Large intestine (tissue), 3 donors: Measurements from ENCODE around the gene DERL3. TPM values are rescaled to one million over a fixed set of nuclear protein-coding genes. Genes with fewer than 3 reads are reported as not detected.
A peak's percentile ranks its signal among the peaks of the same experiment; 100 is the strongest.
"Not testable (repeated sequence)": the region's sequence is repeated elsewhere in the genome, so short reads cannot be mapped to it uniquely, and the experiment has no call there.

Source experiments
- DNase-seq, 2 donors: peaks; one replicate each; pipeline versions ENCODE4 v3.0.0 to v3.0.0-alpha.2; 2013
- H3K27ac ChIP-seq: one replicate; pipeline ENCODE4 v1.5.1; 2013; ENCODE audit warnings: low read length
- H3K27me3 ChIP-seq: 2 replicates; pipeline ENCODE4 v1.6.1; 2013; ENCODE audit warnings: low read length; ENCODE audit not compliant: control insufficient read depth, insufficient read depth
- H3K36me3 ChIP-seq: 2 replicates; pipeline ENCODE4 v1.6.1; 2013; ENCODE audit warnings: low read length; ENCODE audit not compliant: control insufficient read depth, insufficient read depth
- H3K4me1 ChIP-seq: one replicate; pipeline ENCODE4 v1.6.1; 2013; ENCODE audit warnings: low read length; ENCODE audit not compliant: control insufficient read depth, insufficient read depth
- H3K4me3 ChIP-seq: one replicate; pipeline ENCODE4 v1.5.1; 2013; ENCODE audit warnings: low read length
- H3K9me3 ChIP-seq: one replicate; pipeline ENCODE4 v1.6.1; 2013; ENCODE audit warnings: mild to moderate bottlenecking, low read depth, low read length, moderate library complexity; ENCODE audit not compliant: control insufficient read depth
- WGBS: methylation state at CpG from one replicate; pipeline ENCODE4 v1.1.5; 2013; ENCODE audit warnings: low lambda C conversion rate; ENCODE audit not compliant: insufficient coverage; 5-methylcytosine and 5-hydroxymethylcytosine counted together
- polyA plus RNA-seq: library from polyadenylated mRNA; unstranded; fragments of 120-200 nt; gene quantifications from one replicate; pipeline ENCODE4 v1.2.1, GENCODE V29; 2013

DERL3 gene
- polyA plus RNA-seq, 1 donor, result 4.8 TPM

GRCh38 chr22:23862103-23862502 lies 23.3 kb upstream of the DERL3 start:
- H3K27ac ChIP-seq, result no peak overlapping the region
- H3K9me3 ChIP-seq, result no peaks in the 10 kb centered on the region
- DNase-seq, result peak in 1 of 2 donors; percentile 44
- H3K27me3 ChIP-seq, result no peaks in the 10 kb centered on the region
- WGBS, result no CpG with 5 or more reads among the region's 3 CpGs
- peaks cover 2% of the 10 kb centered on the region for H3K36me3 ChIP-seq
- H3K4me3 ChIP-seq, result no peak overlapping the region
- H3K4me1 ChIP-seq, result peaks cover 6% of the 10 kb centered on the region

- no CpG with 5 or more reads among the region's 8 CpGs for WGBS
- DNase-seq, result not testable (repeated sequence)
Observed at GRCh38 chr22:23860187-23860586, 21.4 kb upstream of the DERL3 start.

GRCh38 chr22:23859201-23859600 lies 20.4 kb upstream of the DERL3 start:
- H3K36me3 ChIP-seq, result peaks cover 2% of the 10 kb centered on the region
- H3K9me3 ChIP-seq, result no peaks in the 10 kb centered on the region
- no peak overlapping the region for H3K4me3 ChIP-seq
- H3K27me3 ChIP-seq, result no peaks in the 10 kb centered on the region
- WGBS, result no CpG with 5 or more reads among the region's 4 CpGs
- DNase-seq, result no peak
- H3K4me1 ChIP-seq, result peaks cover 11% of the 10 kb centered on the region
- H3K27ac ChIP-seq, result no peak overlapping the region

More at GRCh38 chr22:23860187-23860586, 21.4 kb upstream of the DERL3 start:
- not testable (repeated sequence) for H3K36me3 ChIP-seq, H3K9me3 ChIP-seq, H3K4me3 ChIP-seq, H3K27ac ChIP-seq, H3K27me3 ChIP-seq
- H3K4me1 ChIP-seq, result peaks cover 11% of the 10 kb centered on the region

- no peak overlapping the region for H3K27ac ChIP-seq
- peaks cover 2% of the 10 kb centered on the region for H3K36me3 ChIP-seq
- no peaks in the 10 kb centered on the region for H3K27me3 ChIP-seq
- H3K4me1 ChIP-seq, result peaks cover 11% of the 10 kb centered on the region
- no peaks in the 10 kb centered on the region for H3K9me3 ChIP-seq
- peak overlapping the region; percentile 94 for H3K4me3 ChIP-seq
- no peak for DNase-seq
- WGBS, result 30% methylated on average over 2 of the region's 7 CpGs
Observed at GRCh38 chr22:23858484-23858815, 19.6 kb upstream of the DERL3 start.

GRCh38 chr22:23857606-23858483 lies 19.0 kb upstream of the DERL3 start, which contains the start of gene SLC2A11:
TSS of gene SLC2A11 (plus strand) at chr22:23857875. CDS start at chr22:23858000, 125 bp downstream.
- DNase-seq, result peak; percentile 98 to 99
- no peaks in the 10 kb centered on the region for H3K9me3 ChIP-seq
- H3K27ac ChIP-seq, result peak within 1 kb of the TSS; percentile 93
- H3K27me3 ChIP-seq, result no peaks in the 10 kb centered on the region
- H3K4me3 ChIP-seq, result peak within 1 kb of the TSS; percentile 94
- peaks cover 11% of the 10 kb centered on the region for H3K4me1 ChIP-seq
- H3K36me3 ChIP-seq, result no peaks in the 10 kb centered on the region
- WGBS, result 0% methylated on average over 1 of the region's 60 CpGs

GRCh38 chr22:23856721-23857605 lies 18.2 kb upstream of the DERL3 start:
- H3K27me3 ChIP-seq, result no peaks in the 10 kb centered on the region
- peak overlapping the region; percentile 93 for H3K27ac ChIP-seq
- peak; percentile 31 to 71 for DNase-seq
- no peaks in the 10 kb centered on the region for H3K36me3 ChIP-seq
- peak overlapping the region; percentile 94 for H3K4me3 ChIP-seq
- H3K4me1 ChIP-seq, result peaks cover 11% of the 10 kb centered on the region
- WGBS, result no CpG with 5 or more reads among the region's 58 CpGs
- H3K9me3 ChIP-seq, result no peaks in the 10 kb centered on the region

GRCh38 chr22:23850136-23850611 lies 11.4 kb upstream of the DERL3 start:
- no peak overlapping the region for H3K27ac ChIP-seq
- no peaks in the 10 kb centered on the region for H3K9me3 ChIP-seq
- H3K4me1 ChIP-seq, result peaks cover 9% of the 10 kb centered on the region
- no peak for DNase-seq
- H3K27me3 ChIP-seq, result no peaks in the 10 kb centered on the region
- no CpG with 5 or more reads among the region's 16 CpGs for WGBS
- no peak overlapping the region for H3K4me3 ChIP-seq
- H3K36me3 ChIP-seq, result no peaks in the 10 kb centered on the region

GRCh38 chr22:23849009-23850006 lies 10.5 kb upstream of the DERL3 start:
- H3K36me3 ChIP-seq, result no peaks in the 10 kb centered on the region
- peak; percentile 71 to 78 for DNase-seq
- WGBS, result 44% methylated on average over 5 of the region's 62 CpGs
- H3K27me3 ChIP-seq, result no peaks in the 10 kb centered on the region
- no peaks in the 10 kb centered on the region for H3K9me3 ChIP-seq
- no peak overlapping the region for H3K27ac ChIP-seq
- H3K4me1 ChIP-seq, result peaks cover 9% of the 10 kb centered on the region
- no peak overlapping the region for H3K4me3 ChIP-seq

GRCh38 chr22:23847991-23848864 lies 9.4 kb upstream of the DERL3 start:
- no peaks in the 10 kb centered on the region for H3K9me3 ChIP-seq
- no peaks in the 10 kb centered on the region for H3K36me3 ChIP-seq
- no peak overlapping the region for H3K27ac ChIP-seq
- no peak overlapping the region for H3K4me3 ChIP-seq
- peaks cover 9% of the 10 kb centered on the region for H3K4me1 ChIP-seq
- no peak for DNase-seq
- no peaks in the 10 kb centered on the region for H3K27me3 ChIP-seq
- no CpG with 5 or more reads among the region's 24 CpGs for WGBS
